ENCODE measurements around the gene OR2B2.

Gene OR2B2

GRCh38 chr6:27882624-27883023 lies 29.6 kb downstream of the OR2B2 start:
- no peak for TF ChIP-seq CTCF (IDR thresholded peaks at IDR 0.05; ENCODE audit: low read depth, low read length)
- no peak for DNase-seq (ENCODE audit: extremely low read depth, low read depth)

GRCh38 chr6:27879837-27880236 lies 32.4 kb downstream of the OR2B2 start:
- no peak for TF ChIP-seq CTCF (IDR thresholded peaks at IDR 0.05; ENCODE audit: low read depth, low read length)
- DNase-seq (ENCODE audit: extremely low read depth, low read depth), result no peak

- no peak for DNase-seq (ENCODE audit: extremely low read depth, low read depth)
- TF ChIP-seq CTCF (IDR thresholded peaks at IDR 0.05; ENCODE audit: low read depth, low read length), result no peak
These were observed 38.2 kb downstream of the OR2B2 start for GRCh38 chr6:27874016-27874415.

GRCh38 chr6:27873021-27873940 lies 38.9 kb downstream of the OR2B2 start:
- no peak; the same call in 1 of the 2 replicates for TF ChIP-seq CTCF (IDR thresholded peaks at IDR 0.05; ENCODE audit: low read depth, low read length)
- no peak for DNase-seq (ENCODE audit: extremely low read depth, low read depth)

GRCh38 chr6:27872642-27873020 lies 39.6 kb downstream of the OR2B2 start:
- DNase-seq (ENCODE audit: extremely low read depth, low read depth), result no peak
- no peak for TF ChIP-seq CTCF (IDR thresholded peaks at IDR 0.05; ENCODE audit: low read depth, low read length)

GRCh38 chr6:27871924-27872638 lies 40.1 kb downstream of the OR2B2 start:
- no peak; the same call in 1 of the 2 replicates for TF ChIP-seq CTCF (IDR thresholded peaks at IDR 0.05; ENCODE audit: low read depth, low read length)
- peak; percentile 93 for DNase-seq (ENCODE audit: extremely low read depth, low read depth)

GRCh38 chr6:27870291-27870870 lies 41.8 kb downstream of the OR2B2 start:
- no peak for TF ChIP-seq CTCF (IDR thresholded peaks at IDR 0.05; ENCODE audit: low read depth, low read length)

More at GRCh38 chr6:27870291-27870870, 41.8 kb downstream of the OR2B2 start:
- no peak for DNase-seq (ENCODE audit: extremely low read depth, low read depth)
